Smooth muscle cell (in vitro differentiated cells): Measurements from ENCODE around the gene TTLL10. TPM values are rescaled to one million over a fixed set of nuclear protein-coding genes. Genes with fewer than 3 reads are reported as not detected.

ENCODE experiments used
- DNase-seq: peaks from one replicate; lab custom pipeline; 2025; ENCODE audit not compliant: unreplicated experiment; lab: John Stamatoyannopoulos, UW
- H2AFZ ChIP-seq: fragments of 200-600 bp; sonication (generic); 2 replicates; pipeline ENCODE4 v1.6.0; 2016; ENCODE audit warnings: antibody characterized with exemption, low read depth, mild to moderate bottlenecking
- H3F3A ChIP-seq: fragments of 200-600 bp; sonication (generic); 2 replicates; pipeline ENCODE4 v1.6.0; 2017; ENCODE audit warnings: antibody characterized with exemption, low read depth
- H3K27ac ChIP-seq: fragments of 200-600 bp; sonication (generic); 2 replicates; pipeline ENCODE4 v1.5.1; 2016; ENCODE audit warnings: low read depth, mild to moderate bottlenecking
- H3K27me3 ChIP-seq: fragments of 200-600 bp; sonication (generic); 2 replicates; pipeline ENCODE4 v1.6.1; 2016; ENCODE audit warnings: low read depth, mild to moderate bottlenecking
- H3K36me3 ChIP-seq: fragments of 200-600 bp; sonication (generic); 2 replicates; pipeline ENCODE4 v1.5.1; 2016; ENCODE audit warnings: low read depth
- H3K4me1 ChIP-seq: fragments of 200-600 bp; sonication (generic); 2 replicates; pipeline ENCODE4 v1.5.1; 2016; ENCODE audit warnings: low read depth
- H3K4me2 ChIP-seq: fragments of 200-600 bp; sonication (generic); 2 replicates; pipeline ENCODE4 v1.6.0; 2016; ENCODE audit warnings: mild to moderate bottlenecking
- H3K4me3 ChIP-seq: fragments of 200-600 bp; sonication (generic); 2 replicates; pipeline ENCODE4 v1.5.1; 2016; ENCODE audit warnings: mild to moderate bottlenecking
- H3K79me2 ChIP-seq: fragments of 200-600 bp; sonication (generic); 2 replicates; pipeline ENCODE4 v1.6.0; 2016; ENCODE audit warnings: low read depth, mild to moderate bottlenecking
- H3K9ac ChIP-seq: fragments of 200-600 bp; sonication (generic); 2 replicates; pipeline ENCODE4 v1.6.0; 2016; ENCODE audit warnings: low read depth
- H3K9me3 ChIP-seq: fragments of 200-600 bp; sonication (generic); replicated peaks from 2 replicates; pipeline ENCODE4 v1.5.1; 2016; ENCODE audit warnings: low read depth
- H4K20me1 ChIP-seq: fragments of 200-600 bp; sonication (generic); 2 replicates; pipeline ENCODE4 v1.6.0; 2016; ENCODE audit warnings: low read depth
- WGBS: methylation state at CpG from one replicate; pipeline ENCODE4 v1.1.7; 2016; ENCODE audit warnings: low lambda C conversion rate; 5-methylcytosine and 5-hydroxymethylcytosine counted together
- polyA plus RNA-seq: library from polyadenylated mRNA; unstranded; fragments of >200 nt; fragmentation: Nextera tagmentation; extraction: Ambion mirVana; gene quantifications from 2 replicates; pipeline ENCODE4 v1.2.1, GENCODE V29; 2016
- total RNA-seq: library from RNA; depleted of rRNA; stranded (reverse); fragments of >200 nt; gene quantifications from 2 replicates; pipeline ENCODE4 v1.2.3, GENCODE V29; 2014
- TF ChIP-seq, protein P1 (sequence below): fragments of 200-600 bp; sonication (generic); IDR thresholded peaks from 2 replicates; pipeline ENCODE4 v1.5.1; 2017; ENCODE audit warnings: borderline replicate concordance, mild to moderate bottlenecking, antibody characterized with exemption; ENCODE audit not compliant: insufficient read depth, poor library complexity, severe bottlenecking

The TTLL10 gene
- total and polyA plus RNA-seq, 2 experiments from 2014 or later, result not detected

DNA sequence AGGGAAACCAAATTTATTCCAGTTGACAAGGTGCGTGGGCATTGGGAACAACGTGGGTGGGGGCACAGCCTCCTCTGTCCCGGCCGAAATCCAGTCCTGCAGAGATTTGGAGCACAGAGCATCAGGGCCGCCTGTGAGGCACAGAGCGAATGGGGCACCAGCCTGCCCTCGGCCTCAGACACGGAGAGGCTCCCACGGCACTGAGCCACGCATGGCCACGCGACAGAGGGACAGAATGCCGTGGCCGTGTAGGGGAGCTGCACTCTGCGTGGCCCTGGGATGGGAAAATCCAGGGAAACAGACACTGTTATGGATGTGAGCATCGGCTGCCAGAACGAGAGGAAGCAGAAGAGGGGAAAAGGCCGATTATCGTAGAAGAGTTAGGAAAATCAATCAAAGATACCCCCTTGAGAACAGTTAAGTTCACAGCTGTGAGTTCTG lies 44.3 kb upstream of the TTLL10 start:
- no peaks in the 10 kb centered on the region for H3K79me2 ChIP-seq
- H3K4me1 ChIP-seq, result no peaks in the 10 kb centered on the region
- no peak overlapping the region for H3K9ac ChIP-seq
- no peak overlapping the region for H3K27ac ChIP-seq
- TF ChIP-seq, protein P1, sequence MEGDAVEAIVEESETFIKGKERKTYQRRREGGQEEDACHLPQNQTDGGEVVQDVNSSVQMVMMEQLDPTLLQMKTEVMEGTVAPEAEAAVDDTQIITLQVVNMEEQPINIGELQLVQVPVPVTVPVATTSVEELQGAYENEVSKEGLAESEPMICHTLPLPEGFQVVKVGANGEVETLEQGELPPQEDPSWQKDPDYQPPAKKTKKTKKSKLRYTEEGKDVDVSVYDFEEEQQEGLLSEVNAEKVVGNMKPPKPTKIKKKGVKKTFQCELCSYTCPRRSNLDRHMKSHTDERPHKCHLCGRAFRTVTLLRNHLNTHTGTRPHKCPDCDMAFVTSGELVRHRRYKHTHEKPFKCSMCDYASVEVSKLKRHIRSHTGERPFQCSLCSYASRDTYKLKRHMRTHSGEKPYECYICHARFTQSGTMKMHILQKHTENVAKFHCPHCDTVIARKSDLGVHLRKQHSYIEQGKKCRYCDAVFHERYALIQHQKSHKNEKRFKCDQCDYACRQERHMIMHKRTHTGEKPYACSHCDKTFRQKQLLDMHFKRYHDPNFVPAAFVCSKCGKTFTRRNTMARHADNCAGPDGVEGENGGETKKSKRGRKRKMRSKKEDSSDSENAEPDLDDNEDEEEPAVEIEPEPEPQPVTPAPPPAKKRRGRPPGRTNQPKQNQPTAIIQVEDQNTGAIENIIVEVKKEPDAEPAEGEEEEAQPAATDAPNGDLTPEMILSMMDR, result no peak
- H3K27me3 ChIP-seq, result no peaks in the 10 kb centered on the region
- no peak overlapping the region for H2AFZ ChIP-seq
- H3K9me3 ChIP-seq, result no peaks in the 10 kb centered on the region
- H3K4me3 ChIP-seq, result no peak overlapping the region
- H3K36me3 ChIP-seq, result no peaks in the 10 kb centered on the region
- H3K4me2 ChIP-seq, result no peak overlapping the region
- no peaks in the 10 kb centered on the region for H4K20me1 ChIP-seq
- 94% methylated on average over 19 of the region's 19 CpGs for WGBS
- no peaks in the 10 kb centered on the region for H3F3A ChIP-seq
- no peak for DNase-seq

DNA sequence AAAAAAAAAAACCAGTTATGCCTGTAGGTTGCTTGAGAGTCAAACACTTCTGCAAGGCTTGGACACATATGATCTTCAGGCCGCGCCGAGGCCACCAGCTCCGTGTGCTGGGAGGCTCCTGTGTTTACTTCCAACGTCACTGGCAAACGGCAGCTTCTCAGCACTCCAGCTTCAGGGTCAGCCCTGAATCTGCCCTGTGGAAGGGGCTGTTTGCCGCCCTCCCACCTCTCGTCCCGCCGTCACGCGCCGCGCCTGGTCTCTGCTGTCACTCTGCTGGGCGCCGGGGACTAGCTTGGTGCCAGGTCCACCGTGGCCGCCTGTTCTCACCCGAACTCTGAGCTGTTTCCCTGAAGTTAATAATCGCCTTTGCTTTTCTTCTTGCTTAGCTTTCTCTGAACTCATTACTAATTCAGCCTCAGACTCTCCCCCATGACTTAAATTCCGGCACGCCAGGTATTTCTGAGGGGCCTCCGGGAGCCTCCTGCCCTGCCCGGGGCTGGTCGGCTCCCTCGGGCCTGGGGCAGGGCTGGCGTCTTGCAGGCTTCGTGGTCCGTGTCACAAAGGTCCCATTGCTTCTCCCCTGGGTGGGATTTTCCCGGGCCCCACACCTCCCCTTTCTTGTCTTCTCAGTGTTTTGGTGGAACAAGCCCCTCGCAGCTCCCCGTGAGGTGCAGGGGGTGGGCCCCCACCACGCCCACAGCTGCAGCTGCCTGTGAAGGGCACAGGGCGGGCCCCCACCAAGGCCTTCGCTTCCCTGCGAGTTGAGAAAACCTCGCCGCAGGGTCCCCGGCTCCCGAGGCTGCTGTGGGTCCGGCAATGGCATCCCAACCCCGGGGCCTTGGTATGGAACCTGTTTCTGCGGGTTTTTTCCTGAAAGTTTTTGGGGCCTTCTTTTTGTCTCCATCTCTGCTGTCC lies 43.2 kb upstream of the TTLL10 start:
- no peak overlapping the region for H3K4me2 ChIP-seq
- no peaks in the 10 kb centered on the region for H3K4me1 ChIP-seq
- no peak overlapping the region for H2AFZ ChIP-seq
- no peak for DNase-seq
- no peak overlapping the region for H3K27ac ChIP-seq
- no peaks in the 10 kb centered on the region for H3F3A ChIP-seq
- H3K27me3 ChIP-seq, result no peaks in the 10 kb centered on the region
- WGBS, result 92% methylated on average over 43 of the region's 43 CpGs
- H4K20me1 ChIP-seq, result no peaks in the 10 kb centered on the region
- H3K79me2 ChIP-seq, result no peaks in the 10 kb centered on the region
- TF ChIP-seq, protein P1, result no peak
- H3K9me3 ChIP-seq, result no peaks in the 10 kb centered on the region
- no peak overlapping the region for H3K9ac ChIP-seq
- H3K36me3 ChIP-seq, result no peaks in the 10 kb centered on the region
- H3K4me3 ChIP-seq, result no peak overlapping the region

DNA sequence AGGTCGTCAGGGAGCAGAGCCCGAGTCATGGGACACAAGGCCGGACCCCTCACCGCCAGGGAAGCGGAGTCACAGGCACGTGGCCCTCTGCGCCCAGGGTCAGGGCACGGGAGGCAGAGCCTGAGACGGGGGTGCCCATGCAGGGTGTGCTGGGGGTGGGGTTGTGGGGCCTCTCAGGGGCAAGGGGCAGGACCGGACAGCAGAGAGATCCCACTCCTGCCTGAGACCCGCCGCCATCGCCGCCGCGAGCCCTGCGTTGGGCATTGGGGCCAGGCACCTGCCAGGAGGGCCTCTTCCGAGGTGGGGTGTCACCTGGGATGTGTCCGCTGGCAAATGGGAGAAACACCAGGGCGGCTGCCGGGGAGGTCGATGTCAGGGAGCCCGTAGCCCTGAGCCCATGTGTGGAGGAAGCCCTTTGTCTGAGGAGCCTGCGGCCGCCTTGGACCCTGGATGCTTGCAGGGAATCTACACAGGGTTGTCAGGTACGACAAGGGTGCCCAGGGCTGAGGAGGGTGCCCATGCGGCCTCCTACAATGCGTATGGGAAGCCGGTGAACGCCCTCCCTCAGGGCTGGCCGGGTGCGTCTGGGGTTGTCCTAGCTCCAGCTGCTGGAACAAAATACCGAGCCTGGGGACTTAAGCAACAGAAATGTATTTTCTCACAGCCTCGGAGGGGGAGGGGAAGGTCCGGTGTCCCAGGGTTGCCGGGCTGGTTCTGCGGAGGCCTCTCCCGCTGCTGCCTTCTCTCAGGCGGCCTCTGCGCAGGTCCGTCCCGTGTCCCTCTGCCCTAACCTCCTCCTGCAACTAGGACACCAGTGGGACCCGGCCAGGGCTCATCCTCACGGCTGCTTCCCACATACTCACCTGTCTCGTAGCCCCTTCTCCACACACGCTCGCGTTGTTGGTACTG lies 41.4 kb upstream of the TTLL10 start:
- 86% methylated on average over 46 of the region's 48 CpGs for WGBS
- TF ChIP-seq, protein P1, result no peak

More for the DNA sequence above, 41.4 kb upstream of the TTLL10 start:
- no peaks in the 10 kb centered on the region for H3K36me3 ChIP-seq
- H3K27me3 ChIP-seq, result peaks cover 7% of the 10 kb centered on the region
- H3K4me3 ChIP-seq, result no peak overlapping the region
- H3K4me1 ChIP-seq, result peaks cover 6% of the 10 kb centered on the region
- no peak overlapping the region for H3K9ac ChIP-seq
- H3F3A ChIP-seq, result no peaks in the 10 kb centered on the region
- no peaks in the 10 kb centered on the region for H3K79me2 ChIP-seq
- no peaks in the 10 kb centered on the region for H4K20me1 ChIP-seq
- no peak overlapping the region for H3K4me2 ChIP-seq
- no peak overlapping the region for H2AFZ ChIP-seq
- no peaks in the 10 kb centered on the region for H3K9me3 ChIP-seq
- no peak overlapping the region for H3K27ac ChIP-seq
- no peak for DNase-seq
